Stimulated activated CD8-positive, alpha-beta memory T cell treated with anti-CD3 and anti-CD28 coated beads, Interleukin-15, amount 100 ng/mL, for 24 hours (primary cell): ENCODE measurements around the gene NDUFA12.

Experiments used
- DNase-seq: peaks from one replicate; pipeline ENCODE4 v3.0.0-alpha.2; 2020; ENCODE audit warnings: low read depth

NDUFA12 gene

DNA sequence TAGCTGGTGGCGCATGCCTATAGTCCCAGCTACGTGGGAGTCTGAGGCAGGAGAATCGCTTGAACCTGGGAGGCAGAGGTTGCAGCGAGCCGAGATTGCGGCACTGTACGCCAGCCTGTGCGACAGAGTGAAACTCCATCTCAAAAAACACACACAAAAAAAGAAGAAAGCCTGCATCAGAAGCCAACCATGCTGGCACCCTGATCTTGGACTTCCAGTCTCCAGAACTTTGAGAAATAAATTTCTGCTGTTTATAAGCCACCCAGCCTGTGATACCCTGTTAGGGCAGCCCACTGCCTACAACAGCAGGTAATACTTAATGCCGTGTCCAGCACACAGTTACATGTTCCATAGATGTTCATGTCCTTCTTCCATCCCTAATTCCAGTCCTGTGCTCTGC, 62.7 kb downstream of the NDUFA12 start:
- no peak for DNase-seq

DNA sequence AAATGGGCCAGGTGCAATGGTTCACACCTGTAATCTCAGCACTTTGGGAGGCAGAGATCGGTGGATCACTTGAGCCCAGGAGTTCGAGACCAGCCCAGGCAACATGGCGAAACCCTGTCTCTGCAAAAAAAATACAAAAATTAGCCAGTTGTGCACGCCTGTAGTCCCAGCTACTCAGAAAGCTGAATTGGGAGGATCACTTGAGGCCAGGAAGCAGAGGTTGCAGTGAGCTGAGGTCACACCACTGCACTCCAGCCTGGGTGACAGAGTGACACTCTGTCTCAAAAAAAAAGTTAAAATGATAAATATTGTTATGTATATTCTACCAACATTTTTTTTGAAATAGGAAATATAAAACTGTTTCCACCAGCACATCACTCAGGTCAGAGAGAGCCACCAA, 64.9 kb downstream of the NDUFA12 start:
- DNase-seq: no peak

- DNase-seq: no peak
Observed at GRCh38 chr12:94930772-94931171, 72.7 kb downstream of the NDUFA12 start.

- DNase-seq: no peak
Observed at GRCh38 chr12:94930216-94930654, 73.3 kb downstream of the NDUFA12 start.

- DNase-seq: no peak
Observed at GRCh38 chr12:94929780-94930179, 73.7 kb downstream of the NDUFA12 start.

GRCh38 chr12:94925729-94926128, 77.8 kb downstream of the NDUFA12 start:
- DNase-seq: no peak

DNA sequence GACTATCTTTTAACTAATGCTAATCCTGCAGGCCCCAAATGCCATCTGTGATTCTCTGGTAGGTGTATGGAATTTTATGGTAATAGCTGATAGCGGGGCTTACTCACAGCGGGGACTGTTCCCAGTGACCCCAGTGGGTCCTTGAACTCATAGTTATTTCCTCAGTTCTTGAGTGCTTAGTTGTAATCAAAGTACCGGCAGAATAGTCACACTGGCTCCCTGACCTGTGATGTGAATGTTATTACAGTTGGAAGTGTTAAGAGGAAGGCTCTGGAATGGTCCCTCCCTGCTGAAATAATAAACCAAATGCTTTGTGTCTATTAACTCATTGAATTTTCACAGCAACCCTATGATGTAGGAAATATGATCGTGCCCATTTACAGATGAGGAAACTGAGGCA, 78.3 kb downstream of the NDUFA12 start:
- DNase-seq: no peak

- no peak for DNase-seq
Observed at GRCh38 chr12:94922561-94922960, 80.9 kb downstream of the NDUFA12 start.
